Colon (tissue), 2 donors: ENCODE data around the gene GRID1.

ENCODE experiments used
- FAIRE-seq: peaks from 2 replicates; lab custom pipeline; 2012; peaks lifted over from hg19 to GRCh38; lab: Jason Lieb, UNC
- donor health status: control.
- donor health status: control.

GRID1 gene

DNA sequence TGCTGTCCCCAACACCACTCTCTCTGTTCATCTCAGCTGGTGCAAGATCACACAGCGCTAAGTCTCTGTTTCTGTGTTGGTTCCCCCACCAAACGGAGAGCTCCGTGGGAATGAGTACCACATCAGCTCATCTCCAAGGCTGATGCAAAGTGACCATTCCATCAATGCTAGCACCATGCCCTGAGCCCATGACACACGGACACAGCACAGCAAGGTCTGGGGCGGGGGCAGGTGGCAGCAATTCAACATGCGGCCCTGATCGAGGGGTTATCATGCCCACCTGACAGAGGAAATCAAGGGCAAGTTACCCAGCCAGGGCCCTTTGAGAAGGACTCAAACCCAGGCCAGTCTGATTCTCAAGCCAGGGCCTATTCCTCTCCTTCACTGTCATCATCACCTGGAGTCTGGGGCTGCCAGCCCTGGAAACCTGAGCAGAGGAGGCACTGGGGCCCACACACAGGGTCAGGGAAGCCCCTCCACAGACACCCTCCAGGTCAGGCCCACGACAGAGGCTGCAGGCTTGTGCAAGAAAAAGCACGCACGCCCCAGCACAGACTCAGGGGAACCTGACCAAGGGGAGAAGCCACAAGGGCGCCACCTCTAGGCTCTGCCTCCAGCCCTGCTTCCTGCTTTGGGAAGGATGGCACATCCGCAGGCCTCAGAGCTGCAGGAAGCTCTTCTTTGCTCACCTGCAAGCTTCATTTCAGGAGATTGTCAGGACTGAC lies 74.8 kb downstream of the GRID1 start:
- no peak for FAIRE-seq

DNA sequence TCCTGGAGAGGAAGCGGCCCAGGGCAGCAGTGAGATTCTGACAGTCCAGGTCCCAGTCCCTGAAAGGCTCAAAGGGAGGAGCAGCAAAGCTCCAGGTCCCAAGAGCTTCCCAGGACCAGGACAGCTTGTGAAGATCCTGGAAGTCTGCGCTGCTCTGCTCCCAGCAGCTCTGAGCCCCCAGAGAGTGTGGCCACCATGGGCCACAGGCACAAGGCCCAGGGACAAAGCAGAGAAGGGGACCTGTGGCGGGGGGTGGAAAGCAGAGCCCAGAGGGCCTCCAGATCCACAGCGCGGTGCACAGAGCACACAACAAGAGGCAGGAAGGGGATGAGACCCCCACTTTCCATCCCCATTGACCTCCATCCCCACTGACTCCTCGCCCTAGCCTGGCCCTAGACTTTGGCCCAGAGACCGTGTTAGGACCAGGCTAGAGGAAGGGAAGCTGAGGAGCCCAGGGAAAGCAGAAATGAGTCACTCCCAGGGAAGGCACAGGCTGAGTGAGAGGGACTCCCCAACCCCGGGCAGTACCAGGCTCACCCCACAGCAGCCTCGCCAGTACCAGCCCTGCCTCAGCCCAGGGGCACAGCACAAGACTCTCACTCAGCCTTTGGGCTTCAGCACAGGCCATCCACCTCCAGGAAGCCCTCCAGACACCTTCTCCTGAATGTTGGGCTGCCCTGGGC lies 75.5 kb downstream of the GRID1 start:
- no peak for FAIRE-seq

DNA sequence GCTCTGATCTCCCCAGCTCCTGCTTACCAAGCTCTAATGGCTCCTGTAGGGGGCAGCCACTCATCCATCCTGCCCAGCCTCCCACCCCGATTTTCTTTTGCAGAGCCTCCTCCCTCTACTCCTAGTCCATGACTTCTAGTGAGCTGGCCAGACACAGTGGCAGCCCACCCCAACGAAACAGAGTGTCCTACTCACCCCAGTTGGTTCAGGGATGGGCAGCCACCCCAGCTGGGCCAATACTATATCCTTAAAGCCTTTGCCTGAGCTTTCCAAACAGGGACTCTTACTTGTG lies 77.1 kb downstream of the GRID1 start:
- no peak for FAIRE-seq

DNA sequence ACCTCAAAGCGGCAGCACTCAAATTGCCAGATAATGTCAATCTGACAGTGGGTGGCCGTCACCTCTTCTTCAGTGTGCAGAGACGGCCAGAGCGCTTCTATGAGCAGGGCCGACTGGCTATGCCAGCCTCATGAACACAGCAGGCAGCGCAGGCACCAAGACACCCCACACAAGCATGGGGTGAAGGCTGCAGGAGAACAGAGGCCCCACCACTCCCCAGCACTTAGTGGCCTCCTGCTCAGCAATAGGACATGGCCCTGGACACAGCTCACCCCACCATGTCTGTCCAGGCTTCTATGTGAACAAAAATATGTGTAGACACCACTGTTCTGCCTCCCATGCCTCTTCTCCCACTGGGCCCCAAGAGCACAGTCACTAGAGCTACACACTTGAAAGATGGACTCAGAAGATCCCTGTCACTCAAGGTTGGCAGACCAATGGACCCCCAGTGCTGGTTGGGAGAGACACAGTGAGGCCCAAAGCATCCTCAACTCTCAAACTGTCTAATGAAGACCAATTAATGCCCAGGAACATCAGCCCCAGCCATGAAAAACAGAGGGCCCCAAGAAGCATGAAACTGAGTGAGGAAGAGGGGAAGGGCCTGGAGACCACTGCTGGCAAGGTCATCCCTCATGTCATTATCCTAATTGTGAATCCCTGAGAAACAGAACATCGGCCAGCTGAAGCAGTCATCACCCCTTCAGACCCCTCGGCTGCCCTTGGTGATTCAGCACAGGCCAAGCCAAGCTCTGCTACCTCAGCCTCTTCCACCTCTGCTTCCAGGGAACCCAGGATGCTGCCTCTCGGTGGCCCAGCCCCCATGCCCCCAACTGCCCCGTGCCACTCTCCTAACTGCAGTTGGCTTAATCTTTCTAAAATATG lies 77.7 kb downstream of the GRID1 start:
- FAIRE-seq: no peak

DNA sequence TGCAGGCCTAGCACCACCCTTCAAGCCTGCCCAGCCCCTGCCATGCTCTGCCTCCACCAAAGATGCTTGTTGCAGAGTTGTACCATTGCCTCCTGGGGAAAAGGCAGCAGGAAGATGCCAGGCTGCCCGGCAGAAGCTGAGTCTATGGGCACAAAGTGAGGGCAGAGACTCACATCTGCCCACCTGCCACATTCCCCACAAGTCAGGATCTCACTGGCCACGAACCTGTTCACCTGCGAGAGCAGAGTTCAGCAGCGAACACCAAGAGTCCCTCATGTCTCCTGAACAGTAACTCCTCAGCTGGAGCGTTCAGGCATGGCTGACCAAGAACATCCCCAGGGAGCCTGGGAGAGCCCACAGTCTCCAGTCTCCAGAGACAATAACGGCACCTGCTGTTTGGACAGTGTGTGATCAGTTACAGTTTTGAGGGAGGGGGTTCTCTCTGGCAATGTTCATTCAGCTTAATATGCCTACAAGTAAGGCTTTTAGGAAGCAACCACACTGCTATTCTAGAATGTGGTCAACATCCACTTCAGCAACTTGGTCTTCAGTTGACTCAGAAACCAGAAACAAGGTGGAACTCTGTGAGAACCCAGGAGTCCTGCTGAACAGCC lies 78.5 kb downstream of the GRID1 start:
- FAIRE-seq: no peak

DNA sequence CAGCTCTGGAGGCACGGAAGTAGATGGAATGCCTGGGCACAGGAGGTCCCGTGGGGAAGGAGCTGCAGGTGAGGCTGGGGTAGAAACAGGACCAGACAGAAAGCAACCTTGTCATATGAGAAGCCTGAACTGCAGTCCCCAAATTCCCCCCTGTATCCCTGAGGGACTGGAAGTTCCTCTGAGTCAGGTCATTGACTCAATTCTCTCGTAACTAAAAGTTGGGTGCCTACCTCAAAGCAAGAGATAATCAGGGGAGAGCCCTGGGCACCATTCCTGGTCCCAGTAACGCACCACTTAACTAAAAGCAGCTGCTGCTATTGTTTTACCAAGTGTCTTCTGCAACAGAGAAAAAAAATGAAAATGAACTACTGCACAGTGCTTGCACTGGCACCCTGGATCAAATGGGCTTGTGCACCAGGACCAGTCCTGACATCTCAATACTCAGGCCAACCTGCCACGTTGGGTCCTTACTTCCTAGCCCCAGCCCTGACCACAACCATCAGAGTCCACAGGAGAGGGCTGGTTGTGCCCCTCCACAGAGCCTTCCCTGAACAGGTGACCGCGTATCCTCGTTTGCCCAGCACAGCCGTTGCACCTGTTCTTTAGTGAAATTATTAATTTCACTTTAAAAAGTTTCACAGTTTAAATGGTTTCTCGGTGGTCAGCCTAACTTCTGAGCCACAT lies 79.3 kb downstream of the GRID1 start:
- no peak for FAIRE-seq

DNA sequence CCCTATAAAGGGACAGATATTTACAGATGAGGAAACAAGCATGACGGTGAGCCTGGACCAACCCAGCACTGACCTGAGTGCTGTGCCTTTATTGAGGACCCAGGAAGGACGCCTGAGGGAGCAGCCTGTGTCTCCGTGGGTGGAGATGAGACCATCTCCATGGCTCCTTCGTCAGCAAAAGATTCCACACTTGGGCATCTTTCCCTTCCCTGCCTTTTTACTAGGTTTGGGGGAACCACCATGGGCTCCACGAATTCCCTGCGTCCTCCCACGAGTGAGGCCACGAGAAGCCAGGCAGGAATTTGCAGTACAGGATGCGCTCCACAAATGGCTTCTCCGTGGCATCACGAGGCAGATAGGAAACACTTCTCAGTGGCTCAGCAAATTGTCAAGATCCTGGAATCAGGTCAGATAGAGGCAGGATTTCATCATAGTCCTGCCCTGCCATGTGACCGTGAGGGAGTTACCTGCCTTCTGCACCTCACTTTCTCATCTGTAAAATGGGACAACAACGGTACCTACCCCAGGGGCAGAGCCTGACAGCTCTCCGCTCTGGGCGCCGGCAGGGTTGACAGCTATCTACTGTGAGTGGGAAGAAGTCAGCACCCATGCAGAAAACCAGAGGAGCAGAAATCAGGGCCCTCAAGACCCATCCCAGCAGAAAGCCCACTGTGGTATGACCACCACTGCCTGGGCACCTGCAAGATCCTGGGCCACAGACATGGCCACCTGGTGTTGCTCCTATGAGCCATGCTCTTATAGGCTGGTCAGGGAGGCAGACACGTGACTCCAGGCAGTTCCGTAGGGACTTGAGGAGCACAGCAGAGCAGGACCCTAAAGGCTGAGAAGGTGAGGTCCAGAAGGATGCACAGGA lies 80.1 kb downstream of the GRID1 start:
- no peak for FAIRE-seq

DNA sequence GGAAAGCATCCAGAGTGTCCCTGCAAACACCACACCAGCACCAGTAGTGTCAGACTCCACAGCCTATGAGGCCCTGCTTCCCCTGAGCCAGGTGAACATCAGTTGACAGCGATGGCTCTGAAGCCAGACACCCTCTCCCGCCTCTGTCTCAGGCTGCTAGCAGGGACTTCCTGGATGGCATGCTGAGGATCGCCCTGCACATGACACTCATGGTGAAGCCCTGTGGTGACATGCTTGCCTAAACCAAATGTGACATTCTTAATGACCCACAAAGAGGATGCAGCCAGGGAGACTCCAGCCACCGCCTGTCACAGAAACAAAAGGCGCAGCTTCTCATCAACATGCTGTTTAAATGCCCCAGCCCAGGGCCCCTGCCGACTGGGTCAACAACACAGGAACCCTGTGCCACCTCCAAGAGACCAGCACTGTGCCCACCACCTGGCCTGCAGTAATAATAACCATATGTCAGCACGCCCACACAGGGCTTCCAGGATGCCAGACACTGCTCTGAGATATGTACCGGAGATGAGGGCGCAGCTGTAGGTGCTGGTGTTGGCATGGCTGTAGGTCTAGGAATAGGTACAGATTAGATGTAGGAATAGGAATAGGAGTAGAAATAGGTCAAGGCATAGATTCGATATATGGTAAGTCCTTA lies 81.3 kb downstream of the GRID1 start:
- FAIRE-seq: no peak

DNA sequence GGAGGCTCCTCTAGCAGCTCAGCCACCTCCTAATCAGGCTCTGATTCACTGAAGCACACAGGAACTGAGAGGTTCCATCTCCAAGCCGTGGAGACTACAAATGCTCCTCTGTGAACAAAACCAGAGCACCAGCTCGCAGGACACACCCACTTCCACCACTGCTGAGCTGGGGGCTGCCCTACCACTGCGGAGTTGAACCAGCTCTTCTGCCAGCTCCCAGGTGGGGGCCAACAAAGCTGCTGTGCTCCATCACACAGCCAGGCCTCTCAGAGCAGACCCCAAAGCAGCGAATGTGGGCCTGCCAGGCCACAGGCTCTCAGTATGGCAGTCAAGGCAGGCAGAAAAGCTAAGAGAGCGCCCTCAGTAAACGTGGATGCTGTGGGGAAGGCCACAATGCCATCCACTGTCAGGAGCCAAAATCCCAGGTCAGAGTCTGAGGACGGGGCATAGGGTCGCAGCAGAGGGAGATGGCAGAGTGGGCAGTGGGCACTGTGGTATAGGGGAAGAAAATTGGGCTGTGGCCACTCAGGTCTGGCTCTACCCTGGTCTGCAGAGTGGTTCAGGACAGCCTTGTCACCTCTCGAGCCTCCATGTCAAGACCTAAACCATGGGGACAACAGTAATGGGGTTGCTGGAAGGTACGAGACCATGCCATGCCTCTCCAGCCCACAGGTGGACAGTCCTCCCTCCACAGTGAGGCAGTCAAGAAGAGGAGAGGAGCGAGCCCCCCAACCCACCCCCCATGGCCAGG lies 82.1 kb downstream of the GRID1 start:
- no peak for FAIRE-seq

DNA sequence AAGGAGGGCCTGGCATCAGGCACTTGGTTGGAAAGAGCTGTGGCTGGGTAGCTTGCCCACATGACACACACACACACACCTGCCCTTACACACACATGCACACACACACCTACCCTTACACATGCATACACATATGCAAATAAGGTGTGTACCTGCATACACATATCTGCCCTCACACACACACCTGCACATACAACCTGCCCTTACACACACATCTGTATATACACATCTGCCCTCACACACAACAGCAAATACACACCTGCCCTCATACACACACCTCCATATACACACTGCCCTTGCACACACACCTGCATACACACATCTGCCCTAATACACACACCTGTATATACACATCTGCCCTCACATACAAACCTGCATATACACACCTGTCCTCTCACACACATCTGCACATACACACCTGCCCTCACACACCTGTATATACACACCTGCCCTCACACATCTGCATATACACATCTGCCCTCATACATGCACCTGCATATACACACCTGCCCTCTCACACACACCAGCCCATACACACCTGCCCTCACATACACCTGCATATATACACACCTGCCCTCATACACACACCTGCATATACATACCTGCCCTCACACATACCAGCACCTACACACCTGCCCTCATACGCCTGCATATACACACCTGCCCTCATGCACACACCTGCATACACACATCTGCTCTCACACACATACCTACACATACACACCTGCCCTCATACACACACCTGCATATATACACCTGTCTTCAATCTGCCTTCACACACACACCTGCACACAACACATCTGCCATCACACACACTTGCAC lies 82.9 kb downstream of the GRID1 start:
- no peak for FAIRE-seq

DNA sequence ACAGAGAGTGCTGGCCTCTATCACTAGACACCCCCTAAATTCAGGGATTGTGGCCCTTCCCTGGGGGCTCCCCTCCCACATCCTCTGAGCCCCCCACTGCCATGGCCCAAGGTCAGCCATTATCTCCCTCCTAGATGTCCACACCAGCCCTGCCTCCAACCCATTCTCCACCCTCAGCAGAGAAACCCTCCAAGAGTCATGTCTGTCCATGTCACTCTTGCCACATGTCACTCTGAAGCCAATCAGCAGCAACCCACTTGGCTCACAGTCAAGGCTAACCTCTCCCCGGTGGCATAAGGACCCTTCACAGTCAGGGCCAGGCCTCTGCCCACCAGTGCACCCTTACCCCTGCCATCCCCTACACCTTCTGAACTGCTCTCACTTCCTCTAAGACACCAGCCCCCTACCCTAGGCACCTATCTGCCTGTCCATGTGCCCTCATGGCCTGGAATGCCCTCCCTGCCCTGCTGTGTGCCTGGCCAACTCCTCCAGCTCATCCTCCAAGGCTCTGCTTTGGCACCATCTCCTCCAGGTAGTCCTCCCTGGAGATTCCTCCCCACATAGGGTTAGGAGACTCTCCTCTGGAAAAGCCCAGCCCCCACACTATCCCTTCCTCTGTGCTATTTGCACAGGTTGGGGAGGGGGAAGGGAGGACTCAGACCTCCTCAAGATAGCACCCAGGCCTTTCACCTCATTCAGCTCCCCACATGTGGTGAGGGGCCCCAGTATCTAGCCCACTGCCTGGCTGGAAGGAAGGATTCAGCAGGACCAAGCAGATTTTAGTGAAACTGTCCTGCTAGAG lies 83.7 kb downstream of the GRID1 start:
- no peak for FAIRE-seq

DNA sequence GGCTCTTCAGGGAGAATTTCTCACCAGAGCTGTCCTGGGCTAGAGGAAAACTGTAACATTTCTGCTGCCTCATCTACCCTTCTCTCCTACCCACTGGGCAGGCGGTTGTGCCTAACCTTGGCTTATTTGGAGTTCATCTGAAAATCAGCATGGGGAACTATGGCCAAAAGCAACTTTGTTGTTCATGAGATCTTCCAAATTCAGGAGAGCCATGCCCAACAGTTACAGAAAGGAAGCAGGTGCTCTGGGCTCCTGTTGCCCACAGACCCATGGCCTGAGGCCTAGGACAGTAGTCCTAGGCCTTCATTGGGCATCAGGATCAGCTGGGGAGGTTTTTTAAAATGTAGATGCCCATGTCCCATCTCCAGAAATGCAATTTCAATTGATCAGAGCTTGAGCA lies 85.2 kb downstream of the GRID1 start:
- FAIRE-seq: no peak

DNA sequence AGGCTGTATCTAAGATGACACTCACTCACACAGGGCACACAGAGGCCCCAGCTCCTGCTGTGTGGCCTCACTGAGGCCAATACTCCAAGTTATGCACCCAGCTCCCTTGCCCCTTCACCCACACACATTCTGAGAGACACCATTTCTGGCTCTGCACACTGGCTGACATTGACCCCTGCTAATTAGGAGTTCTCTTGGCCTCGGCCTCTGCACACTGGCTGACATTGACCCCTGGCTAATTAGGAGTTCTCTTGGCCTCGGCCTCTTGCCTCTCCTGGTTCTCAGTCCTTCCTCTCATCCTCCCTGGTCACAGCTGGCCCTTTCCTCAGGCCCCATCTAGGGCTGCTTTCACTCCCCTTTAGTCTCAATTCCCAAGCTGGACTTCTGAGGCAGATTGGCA lies 97.3 kb downstream of the GRID1 start:
- FAIRE-seq: no peak

DNA sequence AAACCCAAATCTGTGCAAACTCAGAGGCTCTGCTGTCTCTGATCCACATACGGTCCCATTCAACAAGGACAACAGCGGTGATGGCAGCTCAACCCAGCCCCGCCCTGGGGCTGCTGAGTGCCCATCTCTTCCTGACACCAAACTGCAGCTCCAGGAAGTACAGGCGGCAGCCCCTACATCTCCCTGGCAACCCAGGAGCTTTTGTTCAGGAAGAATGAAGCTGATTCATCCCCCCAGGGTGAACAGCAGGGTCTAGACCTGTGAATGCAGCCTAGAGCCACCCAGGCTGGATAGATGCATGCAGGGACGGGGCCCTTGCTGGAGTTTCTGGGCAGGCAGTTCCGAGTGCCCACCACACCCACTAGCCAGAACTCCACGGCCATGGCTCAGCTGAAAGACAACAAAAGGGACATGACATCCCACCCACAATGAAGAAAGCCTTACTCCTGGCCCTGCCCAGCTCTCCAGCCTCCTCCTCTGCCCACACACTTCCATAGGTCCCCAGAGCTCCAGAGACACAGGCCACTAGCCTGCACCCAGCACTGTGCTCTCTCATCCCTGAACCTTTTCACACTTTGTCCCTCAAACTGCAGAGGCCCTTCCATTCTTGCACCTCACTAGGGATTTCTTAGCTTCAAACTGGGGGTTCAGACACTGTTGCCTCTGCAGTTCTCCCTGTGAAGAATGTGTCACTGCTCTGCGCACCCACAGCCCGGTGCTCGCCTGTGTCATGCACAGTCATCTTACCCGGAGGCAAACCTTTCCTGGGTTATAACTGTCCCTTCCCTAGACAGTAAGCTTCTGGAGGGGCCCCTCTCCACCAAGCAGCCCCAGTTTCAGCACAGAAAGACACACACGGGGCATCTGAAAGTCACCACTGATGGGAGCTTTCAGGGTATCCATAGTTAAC lies 99.1 kb downstream of the GRID1 start:
- no peak for FAIRE-seq

DNA sequence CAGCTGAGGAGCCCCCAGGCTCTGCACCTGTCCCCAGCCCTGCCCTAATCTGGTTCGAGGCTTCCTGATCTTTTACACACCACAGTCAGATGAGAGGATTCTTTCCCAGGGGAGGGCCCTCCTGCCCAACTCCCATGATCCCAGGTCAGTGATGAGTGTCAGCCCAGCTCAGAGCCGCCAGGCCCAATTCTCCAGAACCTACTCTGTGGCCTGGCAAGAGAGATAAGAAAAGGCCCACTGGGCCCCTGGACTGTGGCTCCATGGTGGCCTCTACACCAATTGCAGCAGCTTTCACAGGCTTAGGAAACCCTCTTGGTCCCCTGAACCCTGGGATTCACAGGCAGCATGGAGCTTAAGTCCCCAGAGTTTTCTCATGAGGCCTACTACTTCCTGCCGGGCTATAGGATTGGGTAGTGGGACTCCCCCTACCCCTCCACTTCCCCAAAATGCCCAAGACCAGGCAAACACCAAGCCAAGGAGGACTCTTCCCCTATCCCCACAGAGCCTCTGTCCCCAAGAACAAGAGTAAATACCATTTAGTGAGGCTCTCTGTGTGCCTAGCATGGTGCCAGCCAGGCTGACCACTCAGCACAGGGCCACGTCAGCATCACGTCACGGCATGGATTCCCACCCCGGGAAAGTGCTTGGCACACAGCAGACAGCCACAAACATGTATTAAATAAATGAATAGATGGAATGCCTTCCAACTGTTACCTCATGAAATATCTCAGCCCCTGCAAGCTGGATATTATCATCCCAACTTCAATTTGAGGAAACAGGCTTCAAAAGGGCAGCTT lies 100.0 kb downstream of the GRID1 start:
- no peak for FAIRE-seq

DNA sequence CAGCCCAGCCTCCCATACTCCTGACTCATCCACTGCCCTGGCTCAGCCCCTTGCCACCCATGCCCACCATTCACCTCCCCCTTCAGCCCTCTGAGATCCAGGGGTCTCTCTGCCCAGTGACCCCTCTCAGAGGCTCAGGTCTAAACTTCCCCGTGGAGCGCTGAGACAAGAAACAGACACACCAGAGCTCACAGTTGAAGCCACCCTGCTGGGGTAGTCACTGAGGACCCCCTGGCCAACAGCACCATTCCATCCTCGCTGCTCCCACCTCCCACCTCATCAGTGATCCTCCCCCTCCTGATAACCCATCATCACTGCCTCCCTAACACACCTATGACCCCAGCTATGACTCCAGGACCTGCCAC lies 100.7 kb downstream of the GRID1 start:
- FAIRE-seq: no peak
